Measurements from ENCODE around the gene ING5.

ING5 gene

DNA sequence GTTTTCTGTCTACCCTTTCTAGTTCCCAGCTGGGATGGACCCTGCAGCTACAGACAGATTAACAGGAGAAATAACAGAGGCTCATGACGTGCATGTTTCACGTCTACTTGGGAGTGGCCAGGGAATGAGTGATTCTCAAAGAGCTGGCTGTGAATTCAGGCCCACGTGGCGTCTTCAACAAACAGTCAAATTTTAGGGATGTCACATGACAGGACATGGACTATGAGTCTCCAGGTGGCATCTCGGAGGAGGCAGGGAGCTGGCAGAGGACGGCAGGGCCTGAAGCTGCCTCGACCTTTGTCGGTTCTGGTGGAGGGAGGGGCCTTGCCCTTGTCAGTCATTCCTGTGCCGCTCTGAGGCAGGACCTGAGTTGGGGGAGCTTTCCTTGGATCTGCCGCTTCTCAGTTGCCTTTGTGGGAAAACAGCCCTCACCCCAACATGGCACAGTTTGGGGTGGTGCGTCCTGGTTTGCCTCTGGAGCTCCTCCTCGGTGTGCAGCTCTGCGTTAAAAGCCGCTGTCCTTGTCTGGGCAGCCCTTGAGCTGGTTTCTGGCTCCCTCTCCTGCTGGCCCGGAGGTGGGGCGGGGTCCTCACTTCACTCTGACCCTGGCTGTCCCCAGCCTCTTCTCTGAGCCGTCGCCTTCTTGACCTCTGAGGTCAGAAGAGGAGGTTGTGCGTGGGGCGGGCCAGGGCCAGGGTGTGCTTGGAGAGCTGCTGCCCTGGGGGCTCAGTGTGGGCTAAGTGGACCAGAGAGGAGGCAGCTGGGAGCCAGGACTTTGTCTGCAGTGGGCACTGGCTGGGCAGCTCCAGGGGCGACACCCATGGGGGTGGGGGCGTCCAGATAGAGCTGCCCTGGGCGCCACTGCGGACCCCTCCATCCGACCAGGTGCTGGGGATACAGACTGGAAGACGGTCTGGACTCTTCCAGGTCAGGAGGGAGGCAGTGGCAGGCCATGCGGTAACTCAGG, 62.7 kb downstream of the ING5 start:
- Histone ChIP-seq H3K4me2 (ENCODE audit: low read length) (no peak overlapping the region), H3K79me1 (ENCODE audit: low read length) (no peaks in the 10 kb centered on the region), H3K36me3 (ENCODE audit: control insufficient read depth, insufficient read depth, low read length) (no peaks in the 10 kb centered on the region), H4K5ac (ENCODE audit: low read length) (no peak overlapping the region), H3K18ac (ENCODE audit: low read length) (no peak overlapping the region), H2BK5ac (ENCODE audit: low read length) (no peak overlapping the region), H3K4me1 (ENCODE audit: control insufficient read depth, low read depth, low read length) (no peaks in the 10 kb centered on the region), H3K56ac (ENCODE audit: low read length) (peak overlapping the region; percentile 51), H3K4me3 (ENCODE audit: low read length) (no peak overlapping the region), H3K23ac (ENCODE audit: low read length) (no peak overlapping the region), H2BK120ac (ENCODE audit: low read depth, low read length) (no peak overlapping the region), H3K4ac (ENCODE audit: low read depth, low read length) (no peak overlapping the region), H4K8ac (ENCODE audit: low read depth, low read length) (no peak overlapping the region), H3K27me3 (ENCODE audit: insufficient read depth, low read length, poor library complexity) (no peaks in the 10 kb centered on the region), H2BK15ac (replicated peaks; ENCODE audit: low read depth) (no peak overlapping the region), H2AK5ac (ENCODE audit: low read length) (no peak overlapping the region), H3K27ac (ENCODE audit: low read depth, low read length) (no peak overlapping the region), H3K79me2 (ENCODE audit: control insufficient read depth, insufficient read depth, low read length) (no peaks in the 10 kb centered on the region), H3K9ac (ENCODE audit: low read length) (peak overlapping the region; percentile 29)
- no CpG with 5 or more reads among the region's 27 CpGs for WGBS (ENCODE audit: extremely low coverage, insufficient coverage, low lambda C conversion rate)
- peak; percentile 42 for DNase-seq

DNA sequence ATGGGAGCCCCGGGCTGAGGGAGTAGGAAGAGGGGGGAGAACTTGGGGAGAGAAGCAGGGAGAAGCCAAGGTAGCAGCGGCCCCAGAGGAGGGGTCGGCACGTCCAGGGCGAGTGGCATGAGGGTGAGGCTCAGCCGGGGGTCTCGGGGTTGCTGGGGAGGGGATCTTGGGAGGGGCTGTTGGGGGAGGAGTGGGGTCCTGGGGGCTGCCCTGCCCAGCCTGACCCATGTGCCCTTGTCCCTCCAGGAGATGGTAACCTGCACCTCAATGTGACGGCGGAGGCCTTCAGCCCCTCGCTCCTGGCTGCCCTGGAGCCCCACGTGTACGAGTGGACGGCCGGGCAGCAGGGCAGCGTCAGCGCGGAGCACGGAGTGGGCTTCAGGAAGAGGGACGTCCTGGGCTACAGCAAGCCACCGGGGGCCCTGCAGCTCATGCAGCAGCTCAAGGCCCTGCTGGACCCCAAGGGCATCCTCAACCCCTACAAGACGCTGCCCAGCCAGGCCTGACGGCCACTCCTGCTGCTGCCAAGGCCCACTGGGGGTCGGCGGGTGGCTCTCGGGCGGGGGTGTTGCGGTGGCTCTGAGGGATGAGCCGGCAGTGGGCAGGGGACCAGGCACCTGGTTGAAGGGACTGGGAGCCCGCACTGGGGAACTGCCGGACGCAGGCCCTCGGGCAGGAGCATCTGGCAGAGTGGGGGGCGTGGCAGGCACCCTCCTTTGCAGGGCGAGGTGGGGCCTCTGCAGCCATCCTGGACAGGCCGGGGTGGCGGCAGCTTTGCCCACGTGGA, 65.8 kb downstream of the ING5 start:
- Histone ChIP-seq H4K8ac (ENCODE audit: low read depth, low read length) (no peak overlapping the region), H3K79me2 (ENCODE audit: control insufficient read depth, insufficient read depth, low read length) (no peaks in the 10 kb centered on the region), H2AK5ac (ENCODE audit: low read length) (no peak overlapping the region), H2BK15ac (replicated peaks; ENCODE audit: low read depth) (no peak overlapping the region), H3K23ac (ENCODE audit: low read length) (no peak overlapping the region), H3K36me3 (ENCODE audit: control insufficient read depth, insufficient read depth, low read length) (no peaks in the 10 kb centered on the region), H3K56ac (ENCODE audit: low read length) (no peak overlapping the region), H3K18ac (ENCODE audit: low read length) (no peak overlapping the region), H2BK5ac (ENCODE audit: low read length) (no peak overlapping the region), H2BK120ac (ENCODE audit: low read depth, low read length) (no peak overlapping the region), H4K5ac (ENCODE audit: low read length) (no peak overlapping the region), H3K4ac (ENCODE audit: low read depth, low read length) (no peak overlapping the region), H3K79me1 (ENCODE audit: low read length) (no peaks in the 10 kb centered on the region), H3K4me2 (ENCODE audit: low read length) (no peak overlapping the region), H3K27ac (ENCODE audit: low read depth, low read length) (no peak overlapping the region), H3K4me3 (ENCODE audit: low read length) (no peak overlapping the region), H3K4me1 (ENCODE audit: control insufficient read depth, low read depth, low read length) (peaks cover 2% of the 10 kb centered on the region), H3K27me3 (ENCODE audit: insufficient read depth, low read length, poor library complexity) (no peaks in the 10 kb centered on the region), H3K9ac (ENCODE audit: low read length) (no peak overlapping the region)
- WGBS (ENCODE audit: extremely low coverage, insufficient coverage, low lambda C conversion rate): no CpG with 5 or more reads among the region's 37 CpGs
- DNase-seq: no peak

DNA sequence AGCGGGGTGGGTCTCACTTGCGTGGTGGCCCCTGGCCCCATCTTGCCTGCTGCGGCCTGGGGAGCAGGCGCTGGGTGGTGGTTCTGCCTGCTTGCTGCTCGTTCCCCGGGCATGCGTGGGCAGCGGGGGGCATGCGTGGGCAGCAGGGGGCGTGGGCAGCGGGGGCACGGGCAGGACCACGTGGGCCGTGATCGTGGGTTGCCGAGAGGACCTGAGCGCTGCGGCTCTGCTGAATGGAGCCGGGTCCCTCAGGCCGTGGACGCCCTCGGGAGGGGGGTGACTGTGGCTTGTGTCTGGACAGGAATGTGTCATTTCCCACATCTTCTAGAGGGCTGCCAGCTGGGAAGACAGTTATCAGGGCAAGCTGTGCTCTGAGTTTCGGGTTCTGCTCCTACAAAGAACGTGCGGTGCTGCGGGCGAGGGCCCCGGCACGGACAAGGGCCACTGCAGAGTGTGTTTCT, 66.4 kb downstream of the ING5 start:
- Histone ChIP-seq H4K8ac (ENCODE audit: low read depth, low read length) (no peak overlapping the region), H2BK15ac (replicated peaks; ENCODE audit: low read depth) (no peak overlapping the region), H2BK5ac (ENCODE audit: low read length) (no peak overlapping the region), H3K56ac (ENCODE audit: low read length) (no peak overlapping the region), H3K36me3 (ENCODE audit: control insufficient read depth, insufficient read depth, low read length) (no peaks in the 10 kb centered on the region), H3K79me1 (ENCODE audit: low read length) (no peaks in the 10 kb centered on the region), H2AK5ac (ENCODE audit: low read length) (no peak overlapping the region), H3K27ac (ENCODE audit: low read depth, low read length) (no peak overlapping the region), H3K4me1 (ENCODE audit: control insufficient read depth, low read depth, low read length) (peaks cover 2% of the 10 kb centered on the region), H3K79me2 (ENCODE audit: control insufficient read depth, insufficient read depth, low read length) (no peaks in the 10 kb centered on the region), H3K9ac (ENCODE audit: low read length) (no peak overlapping the region), H3K23ac (ENCODE audit: low read length) (no peak overlapping the region), H4K5ac (ENCODE audit: low read length) (no peak overlapping the region), H3K18ac (ENCODE audit: low read length) (no peak overlapping the region), H3K4me2 (ENCODE audit: low read length) (no peak overlapping the region), H3K4me3 (ENCODE audit: low read length) (no peak overlapping the region), H2BK120ac (ENCODE audit: low read depth, low read length) (no peak overlapping the region), H3K27me3 (ENCODE audit: insufficient read depth, low read length, poor library complexity) (no peaks in the 10 kb centered on the region), H3K4ac (ENCODE audit: low read depth, low read length) (no peak overlapping the region)
- DNase-seq: no peak
- no CpG with 5 or more reads among the region's 29 CpGs for WGBS (ENCODE audit: extremely low coverage, insufficient coverage, low lambda C conversion rate)

DNA sequence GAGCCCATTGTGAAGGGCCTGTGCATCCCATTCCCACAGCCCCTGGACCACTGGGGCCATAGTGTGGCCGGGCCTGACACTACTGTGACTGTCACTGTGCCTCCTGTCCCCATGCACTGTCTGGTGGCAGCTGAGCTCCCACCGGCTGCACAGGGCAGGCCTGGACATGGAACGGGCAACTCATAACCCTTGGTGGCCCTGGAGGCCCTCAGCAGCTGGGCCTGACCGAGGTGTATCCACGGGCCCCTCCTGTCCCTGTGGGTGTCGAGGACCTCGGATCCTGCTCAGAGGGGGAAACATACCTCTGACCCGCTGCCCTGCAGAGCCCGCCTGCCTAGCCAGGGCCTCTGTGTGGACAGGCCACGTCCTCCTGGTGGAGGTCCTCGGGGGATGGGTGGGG, 67.0 kb downstream of the ING5 start:
- Histone ChIP-seq H2AK5ac (ENCODE audit: low read length) (no peak overlapping the region), H3K9ac (ENCODE audit: low read length) (no peak overlapping the region), H3K23ac (ENCODE audit: low read length) (no peak overlapping the region), H3K27ac (ENCODE audit: low read depth, low read length) (no peak overlapping the region), H3K79me2 (ENCODE audit: control insufficient read depth, insufficient read depth, low read length) (no peaks in the 10 kb centered on the region), H3K27me3 (ENCODE audit: insufficient read depth, low read length, poor library complexity) (no peaks in the 10 kb centered on the region), H3K4me1 (ENCODE audit: control insufficient read depth, low read depth, low read length) (peaks cover 2% of the 10 kb centered on the region), H3K4me2 (ENCODE audit: low read length) (no peak overlapping the region), H4K5ac (ENCODE audit: low read length) (no peak overlapping the region), H4K8ac (ENCODE audit: low read depth, low read length) (no peak overlapping the region), H3K18ac (ENCODE audit: low read length) (no peak overlapping the region), H3K4me3 (ENCODE audit: low read length) (no peak overlapping the region), H2BK15ac (replicated peaks; ENCODE audit: low read depth) (no peak overlapping the region), H3K79me1 (ENCODE audit: low read length) (no peaks in the 10 kb centered on the region), H2BK5ac (ENCODE audit: low read length) (no peak overlapping the region), H2BK120ac (ENCODE audit: low read depth, low read length) (no peak overlapping the region), H3K4ac (ENCODE audit: low read depth, low read length) (no peak overlapping the region), H3K36me3 (ENCODE audit: control insufficient read depth, insufficient read depth, low read length) (no peaks in the 10 kb centered on the region), H3K56ac (ENCODE audit: low read length) (no peak overlapping the region)
- no CpG with 5 or more reads among the region's 11 CpGs for WGBS (ENCODE audit: extremely low coverage, insufficient coverage, low lambda C conversion rate)
- DNase-seq: no peak

DNA sequence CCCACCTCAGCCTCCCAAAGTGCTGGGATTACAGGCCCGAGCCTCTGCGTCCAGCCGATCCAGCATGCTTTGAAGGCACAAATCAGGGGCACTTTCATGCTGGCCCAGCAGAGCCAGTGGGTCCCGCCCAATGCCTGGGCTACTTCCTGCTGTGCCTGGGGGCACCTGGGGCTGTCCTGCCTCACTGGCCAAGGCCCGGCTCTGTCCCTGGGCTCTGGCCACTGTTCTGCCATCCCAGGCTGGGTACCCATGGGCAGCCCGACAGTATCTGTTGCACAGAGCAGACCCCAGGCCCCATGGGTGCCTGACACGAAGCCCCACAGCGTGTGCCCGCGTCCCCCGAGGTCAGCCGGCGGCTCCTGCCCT, 68.0 kb downstream of the ING5 start:
- no peak overlapping the region for H3K9ac ChIP-seq (ENCODE audit: low read length)
- no peak overlapping the region for H3K27ac ChIP-seq (ENCODE audit: low read depth, low read length)
- no peak overlapping the region for H3K23ac ChIP-seq (ENCODE audit: low read length)
- H4K8ac ChIP-seq (ENCODE audit: low read depth, low read length): no peak overlapping the region
- H3K79me1 ChIP-seq (ENCODE audit: low read length): no peaks in the 10 kb centered on the region
- H2BK15ac ChIP-seq (replicated peaks; ENCODE audit: low read depth): no peak overlapping the region
- H2BK5ac ChIP-seq (ENCODE audit: low read length): no peak overlapping the region
- H3K4me2 ChIP-seq (ENCODE audit: low read length): no peak overlapping the region
- no peak for DNase-seq
- no peak overlapping the region for H2AK5ac ChIP-seq (ENCODE audit: low read length)
- H3K4me3 ChIP-seq (ENCODE audit: low read length): no peak overlapping the region
- H3K18ac ChIP-seq (ENCODE audit: low read length): no peak overlapping the region
- no peak overlapping the region for H2BK120ac ChIP-seq (ENCODE audit: low read depth, low read length)
- no peak overlapping the region for H4K5ac ChIP-seq (ENCODE audit: low read length)
- no peaks in the 10 kb centered on the region for H3K27me3 ChIP-seq (ENCODE audit: insufficient read depth, low read length, poor library complexity)
- H3K79me2 ChIP-seq (ENCODE audit: control insufficient read depth, insufficient read depth, low read length): no peaks in the 10 kb centered on the region
- H3K4ac ChIP-seq (ENCODE audit: low read depth, low read length): no peak overlapping the region
- no peaks in the 10 kb centered on the region for H3K36me3 ChIP-seq (ENCODE audit: control insufficient read depth, insufficient read depth, low read length)
- WGBS (ENCODE audit: extremely low coverage, insufficient coverage, low lambda C conversion rate): no CpG with 5 or more reads among the region's 13 CpGs
- peaks cover 2% of the 10 kb centered on the region for H3K4me1 ChIP-seq (ENCODE audit: control insufficient read depth, low read depth, low read length)
- H3K56ac ChIP-seq (ENCODE audit: low read length): no peak overlapping the region
